SHP77 (cell line): ENCODE results near the gene LKAAEAR1.

Experiments used
- DNase-seq, 2 experiments: peaks; one replicate each; lab custom pipeline; 2025; lab: John Stamatoyannopoulos, UW

The LKAAEAR1 gene

GRCh38 chr20:64067005-64067632 lies 17.1 kb downstream of the LKAAEAR1 start:
- no peak for DNase-seq

- no peak for DNase-seq
Observed at GRCh38 chr20:64065974-64066343, 18.2 kb downstream of the LKAAEAR1 start.

DNA sequence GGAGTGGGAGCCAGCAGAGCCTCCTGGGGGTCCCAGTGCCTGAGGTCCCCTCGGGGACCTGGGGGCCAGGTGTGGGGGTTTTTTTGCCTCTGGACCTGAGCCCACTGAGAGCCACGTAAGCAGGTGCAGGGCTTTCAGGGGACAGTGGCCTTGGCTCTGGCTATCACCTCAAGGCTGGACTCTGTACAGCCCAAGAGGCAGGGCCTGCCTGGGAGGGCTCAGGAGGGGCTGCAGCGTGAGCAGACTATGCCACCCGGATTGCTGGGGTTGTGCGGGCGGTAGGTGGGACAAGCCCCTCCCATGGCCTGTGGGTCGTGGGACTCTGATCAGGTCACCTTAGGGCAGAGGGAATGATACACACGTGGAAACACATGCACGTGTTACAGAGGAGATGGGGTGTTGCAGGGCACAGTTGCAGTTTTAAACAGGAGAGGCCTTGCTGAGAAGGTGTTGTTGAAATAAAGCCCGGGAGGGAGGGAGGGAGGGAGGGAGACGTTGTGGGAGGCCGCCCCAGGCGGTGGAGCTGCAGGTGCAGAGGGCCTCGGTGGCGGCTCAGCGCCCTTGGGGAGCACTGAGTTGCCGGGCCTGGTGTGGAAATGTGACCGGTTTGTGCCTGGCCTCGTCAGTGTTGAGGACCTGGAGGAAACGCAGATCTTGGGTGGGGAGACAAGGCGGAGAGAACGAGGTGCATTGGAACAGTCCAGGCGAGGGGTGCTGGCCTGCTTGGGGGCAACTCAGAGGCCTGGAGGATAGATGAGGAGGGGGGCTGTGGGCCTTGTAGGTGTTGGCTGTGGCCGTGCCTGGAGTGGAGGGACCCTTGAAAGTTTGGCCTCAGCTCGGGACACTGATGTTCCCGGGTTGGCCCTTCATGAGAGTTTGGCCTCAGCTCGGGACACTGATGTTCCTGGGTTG lies 18.9 kb downstream of the LKAAEAR1 start:
- no peak for DNase-seq

DNA sequence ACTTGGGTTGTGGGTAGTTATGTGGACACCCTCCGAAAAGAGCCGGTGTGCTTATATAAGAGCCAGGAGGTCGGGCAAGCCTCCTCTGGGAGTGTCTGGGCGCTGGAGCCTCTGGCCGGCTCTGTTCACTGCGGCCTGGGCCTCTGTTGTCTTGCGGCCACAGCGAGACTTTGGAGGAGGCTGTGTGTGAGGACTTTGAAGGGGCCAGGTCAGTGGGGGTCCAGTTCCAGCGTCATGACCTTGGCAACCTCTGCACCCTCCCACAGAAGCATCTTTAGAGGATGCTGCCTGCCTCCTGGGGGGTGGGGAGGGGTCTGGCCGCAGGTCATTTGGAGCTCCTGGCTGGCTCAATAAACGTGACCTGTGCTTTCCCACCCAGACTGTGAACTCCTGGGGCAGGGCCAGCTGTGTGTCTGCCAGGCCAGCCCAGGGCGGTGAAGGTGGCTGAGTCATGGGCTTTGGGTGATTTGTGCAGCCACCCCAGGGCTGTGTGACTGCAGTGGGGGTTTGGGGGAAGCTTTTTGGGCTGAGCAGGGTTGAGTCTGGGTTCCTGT lies 20.0 kb downstream of the LKAAEAR1 start:
- DNase-seq, result no peak

GRCh38 chr20:64063389-64064144 lies 20.6 kb downstream of the LKAAEAR1 start:
- no peak for DNase-seq

DNA sequence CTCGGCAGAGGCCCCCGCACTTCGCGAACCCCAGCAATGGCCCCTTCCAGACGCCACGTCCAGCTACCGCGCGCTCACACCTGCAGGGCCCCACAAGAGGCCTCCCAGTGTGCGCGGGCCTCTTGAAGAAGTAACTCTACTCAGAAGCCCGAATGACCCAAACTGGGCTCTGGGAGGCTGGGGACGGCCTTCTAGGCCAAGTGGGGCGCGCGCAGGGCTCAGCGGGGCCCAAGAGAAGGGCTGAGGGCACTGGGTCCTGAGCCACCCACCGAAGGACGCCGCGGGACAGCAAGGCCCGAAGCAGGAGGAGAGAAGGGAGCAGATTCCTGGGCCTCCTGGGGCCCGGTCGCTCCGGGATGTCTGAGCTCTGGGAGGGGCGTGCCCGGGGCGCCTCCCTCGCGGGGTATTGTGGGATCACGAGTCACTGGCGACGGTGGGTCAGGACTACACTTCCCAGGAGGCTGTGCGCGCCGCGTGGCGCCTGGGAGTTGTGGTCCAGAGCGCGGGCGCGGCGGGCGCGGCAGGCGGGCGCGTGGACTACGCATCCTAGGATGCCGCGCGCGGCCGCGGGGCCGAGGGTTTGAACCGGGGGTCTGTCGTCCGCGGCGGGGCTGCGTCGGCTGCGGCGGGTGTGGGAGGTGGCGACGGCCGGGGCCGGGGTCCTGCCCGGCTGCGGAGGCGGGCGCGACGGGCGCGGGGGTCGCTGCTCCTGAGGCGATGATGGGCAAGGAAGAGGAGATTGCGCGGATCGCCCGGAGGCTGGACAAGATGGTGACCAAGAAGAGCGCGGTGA lies 21.4 kb downstream of the LKAAEAR1 start, which contains the start of gene TCEA2:
TSS of gene TCEA2 (plus strand) at position 603 of the 793 bp plus-strand sequence. CDS start at position 718, 115 bp downstream.
- peak; percentile 99 for DNase-seq

DNA sequence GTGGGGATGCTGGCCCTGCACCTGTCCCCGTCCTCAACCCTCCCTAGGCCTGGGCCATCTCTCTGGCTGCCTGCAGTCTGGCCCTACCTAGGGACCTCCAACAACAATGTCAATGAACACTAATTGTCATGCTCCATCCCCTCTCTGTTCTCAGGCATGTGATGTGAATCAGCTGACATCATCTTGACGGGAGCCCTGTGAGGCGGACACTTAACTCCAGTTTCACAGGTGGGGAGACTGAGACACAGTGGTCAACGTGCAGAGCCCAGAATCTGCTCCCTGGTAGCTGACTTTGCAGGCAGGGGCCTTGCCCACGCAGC lies 22.0 kb downstream of the LKAAEAR1 start:
- DNase-seq, result no peak

DNA sequence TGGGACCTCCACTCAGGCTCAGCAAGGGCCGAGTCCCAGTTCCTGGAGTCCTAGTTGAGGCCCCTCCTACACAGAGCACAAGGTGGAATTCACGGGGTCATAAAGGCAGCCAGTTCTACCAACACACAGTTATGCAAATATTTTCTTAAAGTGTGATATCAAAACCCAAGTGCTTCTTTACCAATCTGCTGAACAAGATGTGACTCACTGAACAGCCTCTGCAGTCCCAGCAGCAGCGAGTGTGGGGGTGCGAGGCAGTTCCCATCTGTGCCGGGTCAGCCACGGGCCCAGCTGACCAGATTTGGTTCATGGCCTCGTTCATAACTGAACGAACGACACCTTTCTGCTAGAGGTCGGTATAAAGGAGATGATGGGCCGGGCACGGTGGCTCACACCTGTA lies 25.7 kb downstream of the LKAAEAR1 start:
- no peak for DNase-seq

DNA sequence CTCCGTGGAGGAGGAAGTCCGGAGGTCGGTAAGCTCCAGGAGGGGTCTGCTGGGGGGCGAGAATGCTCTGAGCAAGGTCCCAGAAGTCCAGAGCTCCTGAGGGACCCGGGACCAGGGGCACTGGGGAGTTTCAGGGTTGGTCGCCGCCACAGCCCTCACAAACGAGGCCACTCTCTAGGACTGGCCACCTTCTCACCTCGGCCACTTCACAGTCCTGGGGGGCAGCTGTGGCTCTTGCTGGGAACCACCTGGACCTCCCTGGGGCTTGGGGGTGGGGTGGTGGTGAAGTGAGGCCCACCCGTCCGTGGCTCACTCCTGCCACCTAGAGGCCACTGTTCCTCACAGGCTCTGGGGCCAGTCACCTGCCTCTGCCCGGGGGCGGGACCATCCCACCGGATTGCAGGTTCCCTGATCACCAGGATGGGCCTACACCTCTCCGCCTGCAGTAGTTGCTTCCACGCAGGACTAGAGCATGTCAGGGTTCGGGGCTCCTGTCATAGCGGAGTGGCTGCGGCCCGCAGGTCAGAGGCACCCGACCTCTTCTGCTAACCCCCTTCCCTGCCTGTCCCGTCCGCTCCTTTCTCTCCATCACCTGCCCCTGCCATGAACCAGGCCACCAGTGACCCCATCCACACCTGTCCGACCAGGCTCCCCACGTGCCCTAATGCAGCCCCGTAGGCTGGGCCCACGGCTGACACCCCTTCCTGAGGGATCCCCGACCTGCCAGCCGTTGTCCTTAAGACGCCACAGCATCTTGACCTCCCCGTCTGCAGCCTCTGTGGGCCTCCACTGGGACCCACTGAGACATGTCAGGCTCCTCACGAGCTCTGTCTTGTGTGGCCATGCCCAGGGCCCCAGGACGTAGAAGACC lies 26.3 kb downstream of the LKAAEAR1 start:
- DNase-seq, result peak; percentile 79 to 90

DNA sequence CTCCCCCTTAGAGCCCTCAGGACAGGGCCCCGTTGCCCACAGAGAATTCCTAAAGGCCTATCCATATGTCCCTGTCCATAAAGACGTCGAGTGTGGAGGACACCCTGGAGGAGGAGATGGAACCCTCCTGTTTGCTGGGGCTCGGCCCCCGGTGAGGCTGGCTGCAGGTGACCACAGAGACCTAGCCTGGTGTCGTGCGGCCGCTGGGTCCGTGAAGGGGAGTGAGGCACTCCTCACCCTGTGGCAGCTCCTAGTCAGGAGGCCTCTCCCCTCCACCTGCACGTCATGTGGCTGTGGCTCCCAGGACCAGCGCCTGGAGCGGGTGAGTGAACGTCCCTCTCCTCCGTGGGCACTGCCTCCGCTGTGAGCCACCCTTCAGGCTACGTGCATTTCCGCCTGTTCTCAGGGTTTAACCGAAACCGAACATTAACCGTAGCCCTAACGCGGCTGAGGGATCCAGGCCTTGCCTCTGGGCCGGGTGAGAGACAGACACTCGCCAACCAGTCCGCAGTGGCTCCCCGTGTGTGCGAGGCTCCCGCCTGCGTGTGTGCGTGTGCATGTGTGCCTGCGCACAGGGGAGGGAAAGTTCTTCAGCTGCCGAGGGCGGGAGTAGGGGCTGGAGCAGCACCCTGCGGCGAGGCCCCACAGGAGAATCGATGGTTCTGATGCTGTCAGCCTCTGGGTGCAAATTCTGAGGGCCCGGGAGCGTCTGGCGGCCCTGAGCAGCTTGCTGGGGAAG lies 27.1 kb downstream of the LKAAEAR1 start:
- DNase-seq, result peak in 1 of 2 experiments; percentile 39

GRCh38 chr20:64056639-64056888 lies 27.6 kb downstream of the LKAAEAR1 start:
- no peak for DNase-seq

- peak in 1 of 2 experiments; percentile 32 for DNase-seq
Observed at GRCh38 chr20:64055893-64056638, 28.1 kb downstream of the LKAAEAR1 start.

GRCh38 chr20:64055396-64055892 lies 28.8 kb downstream of the LKAAEAR1 start:
- DNase-seq, result no peak

- DNase-seq, result peak; percentile 81 to 82
Observed at GRCh38 chr20:64053841-64054661, 30.1 kb downstream of the LKAAEAR1 start.

DNA sequence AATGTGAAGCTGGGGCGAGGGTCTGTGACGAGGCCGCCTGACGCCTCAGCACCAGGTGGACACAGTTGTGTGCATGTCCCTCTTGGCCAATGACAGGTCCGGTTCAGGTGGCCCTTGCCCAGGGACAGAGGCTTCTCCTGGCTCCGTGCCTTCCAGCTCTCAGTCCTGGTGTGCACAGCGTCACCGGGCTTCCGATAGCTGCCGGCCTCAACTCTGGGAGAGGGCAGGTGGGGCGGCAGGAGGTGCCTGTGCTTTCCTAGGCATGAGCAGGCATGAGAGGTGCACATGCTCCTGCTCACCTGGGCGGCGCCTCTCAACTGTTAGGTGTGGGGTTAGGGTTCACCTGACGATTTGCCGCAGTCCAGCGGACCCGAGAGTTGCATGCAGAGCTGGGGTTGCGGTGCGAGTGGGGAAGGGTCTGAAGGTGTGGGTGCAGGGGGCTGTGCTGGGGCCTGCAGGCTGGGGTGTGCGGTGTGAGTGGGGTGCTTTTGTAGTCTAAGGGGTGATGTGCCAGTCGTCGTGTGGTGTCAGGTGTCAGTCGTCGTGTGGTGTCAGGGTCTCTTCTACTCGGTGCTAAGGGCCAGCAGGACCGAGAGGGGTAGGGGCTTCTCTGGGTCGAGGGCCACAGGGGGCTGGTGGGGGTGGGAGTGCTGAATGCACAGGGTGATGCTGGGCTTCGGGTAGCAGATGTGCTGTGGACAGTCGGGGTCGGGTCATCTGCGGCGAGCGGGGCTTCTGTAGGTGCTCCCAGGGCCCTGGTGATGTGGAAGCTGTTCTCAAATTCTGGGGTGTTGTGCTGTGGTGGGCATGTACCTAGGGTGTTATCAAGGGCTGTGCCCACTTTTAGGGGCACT lies 31.0 kb downstream of the LKAAEAR1 start:
- no peak for DNase-seq

- DNase-seq, result no peak
Observed at GRCh38 chr20:64052326-64052722, 31.9 kb downstream of the LKAAEAR1 start.

- DNase-seq, result no peak
Observed at GRCh38 chr20:64051561-64052325, 32.5 kb downstream of the LKAAEAR1 start.
